GM12874 (cell line): Measurements from ENCODE around the gene PRDM10.

Experiments
- CTCF ChIP-seq: IDR thresholded peaks from 2 replicates; pipeline ENCODE4 v1.5.1; 2011; ENCODE audit warnings: low read depth, mild to moderate bottlenecking, control low read depth, low read length, moderate library complexity; ENCODE audit not compliant: insufficient read depth

PRDM10 gene

DNA sequence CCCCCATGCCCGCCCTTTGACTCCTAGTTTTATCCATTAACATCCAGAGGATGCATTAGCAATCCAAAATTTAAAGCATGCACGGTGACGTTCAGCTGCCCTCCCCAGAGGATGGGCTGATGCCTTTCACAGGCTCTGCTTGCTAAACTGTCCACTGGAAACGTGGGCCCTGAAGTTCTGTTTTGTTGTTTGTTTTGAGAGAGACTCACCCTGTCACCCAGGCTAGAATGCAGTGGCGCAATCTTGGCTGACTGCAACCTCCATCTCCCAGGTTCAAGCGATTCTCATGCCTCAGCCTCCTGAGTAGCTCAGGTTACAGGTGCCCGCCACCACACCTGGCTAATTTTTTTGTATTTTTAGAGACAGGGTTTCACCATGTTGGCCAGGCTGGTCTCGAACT, 146.6 kb downstream of the PRDM10 start:
- no peak for TF ChIP-seq CTCF

- no peak for TF ChIP-seq CTCF
These were observed 147.5 kb downstream of the PRDM10 start for GRCh38 chr11:129855086-129855485.

GRCh38 chr11:129854232-129854805, 148.3 kb downstream of the PRDM10 start:
- TF ChIP-seq CTCF, result no peak

DNA sequence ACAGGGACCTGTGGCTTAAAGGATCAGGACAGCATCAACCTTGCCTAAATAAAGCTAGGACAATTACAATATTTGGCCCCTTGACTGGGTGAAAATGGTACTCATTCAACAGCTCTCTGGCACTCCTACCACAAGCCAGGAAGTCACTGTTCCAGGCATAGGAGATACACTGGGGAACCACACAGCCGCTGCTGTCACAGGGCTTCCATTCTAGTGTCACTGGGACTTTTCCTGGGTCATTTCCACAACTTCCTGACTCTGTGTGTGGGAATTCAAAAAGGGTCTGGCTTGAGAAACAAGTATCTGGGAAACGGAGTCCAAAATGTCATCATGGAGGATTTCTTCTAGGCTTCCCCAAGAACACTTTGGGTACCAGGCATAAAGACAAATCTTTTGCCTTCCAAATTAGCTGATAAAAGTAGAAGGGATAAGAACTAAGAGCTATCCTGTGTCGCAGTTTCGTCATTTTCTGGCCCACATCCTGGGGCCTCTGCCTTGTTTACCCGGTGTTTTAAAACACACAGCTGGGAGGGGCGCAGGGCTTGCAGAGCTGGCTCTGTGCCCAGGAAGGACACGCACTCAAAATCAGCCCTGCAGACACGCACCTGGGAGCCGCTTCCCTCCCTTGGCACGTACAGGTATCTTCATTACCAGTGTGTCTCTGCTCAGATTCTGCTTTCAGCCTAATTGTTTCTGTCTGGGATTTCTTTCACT, 149.0 kb downstream of the PRDM10 start:
- TF ChIP-seq CTCF, result no peak

DNA sequence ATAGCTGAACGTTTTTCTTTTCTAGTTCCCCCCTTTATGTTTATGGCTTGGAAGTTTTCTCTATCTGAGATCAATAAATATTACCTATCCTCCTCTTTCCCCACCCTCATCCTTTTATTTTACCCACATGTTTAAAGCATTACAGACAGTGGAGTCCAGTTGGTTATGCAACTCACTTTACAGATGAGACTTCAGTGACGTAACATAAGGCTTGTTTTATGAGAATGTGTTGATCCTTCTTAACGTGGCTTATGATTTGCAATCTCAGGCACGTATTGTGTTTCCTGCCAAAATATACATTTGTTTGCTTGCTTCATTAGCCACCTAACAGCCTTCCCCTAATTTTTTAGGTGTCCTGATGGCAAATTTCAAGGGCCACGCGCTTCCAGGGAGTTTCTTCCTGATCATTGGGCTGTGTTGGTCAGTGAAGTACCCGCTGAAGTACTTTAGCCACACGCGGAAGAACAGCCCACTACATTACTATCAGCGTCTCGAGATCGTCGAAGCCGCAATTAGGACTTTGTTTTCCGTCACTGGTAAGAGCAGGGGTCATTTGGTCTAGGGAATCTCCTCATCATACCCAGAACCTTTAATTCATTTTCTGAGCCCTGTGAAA, 150.4 kb downstream of the PRDM10 start:
- TF ChIP-seq CTCF, result no peak
